Measurements from ENCODE around the gene TUBGCP6. TPM values are rescaled to one million over a fixed set of nuclear protein-coding genes. Genes with fewer than 3 reads are reported as not detected.

Gene TUBGCP6
- total and polyA plus RNA-seq, 2 experiments from 2014 or later, result 18.6 to 47.1 TPM

GRCh38 chr22:50167689-50168489 lies 76.9 kb downstream of the TUBGCP6 start:
- H3K4me1 Mint-ChIP-seq, result peaks cover 3% of the 10 kb centered on the region
- Histone ChIP-seq H4K20me1 (replicated peaks; ENCODE audit: insufficient read depth) (no peaks in the 10 kb centered on the region), H3K4me1 (ENCODE audit: insufficient read depth) (0 out of 2 replicates have a peak, but pooled peaks cover 7% of the 10 kb centered on the region), H3K27ac (ENCODE audit: low read depth) (no peak overlapping the region), H3K4me3 (no peak overlapping the region), H3K27me3 (ENCODE audit: insufficient read depth) (peaks cover 24% of the 10 kb centered on the region), H3K79me2 (replicated peaks; ENCODE audit: insufficient read depth) (no peaks in the 10 kb centered on the region), H3F3A (replicated peaks; ENCODE audit: low read depth) (no peaks in the 10 kb centered on the region), H3K4me2 (no peak overlapping the region), H3K36me3 (ENCODE audit: insufficient read depth) (no peaks in the 10 kb centered on the region), H3K9me2 (ENCODE audit: insufficient read depth) (no peaks in the 10 kb centered on the region), H2AFZ (no peak overlapping the region)
- H3K27ac Mint-ChIP-seq, result no peak overlapping the region
- ATAC-seq (no peak), DNase-seq (ENCODE audit: low spot score) (no peak)
- H3K4me3 Mint-ChIP-seq, result no peak overlapping the region
- H3K27me3 Mint-ChIP-seq (ENCODE audit: insufficient read depth, low read depth, poor library complexity), result peaks cover 35% of the 10 kb centered on the region
- TF ChIP-seq REST (IDR thresholded peaks at IDR 0.05; ENCODE audit: unreplicated experiment) (no peak), JUNB (IDR thresholded peaks at IDR 0.05; ENCODE audit: unreplicated experiment) (no peak), ETS1 (IDR thresholded peaks at IDR 0.05) (no peak), ZNF331 (CRISPR knock-in tag; IDR thresholded peaks at IDR 0.05; ENCODE audit: low read depth) (no peak), CREB1 (CRISPR knock-in tag; IDR thresholded peaks at IDR 0.05; ENCODE audit: low read depth) (no peak)
- no peaks in the 10 kb centered on the region for H3K36me3 Mint-ChIP-seq (ENCODE audit: low read depth)
- H3K9me3 Mint-ChIP-seq, result no peaks in the 10 kb centered on the region; the same call in 2 of the 3 replicates

Other genes with a start within 250 kb of the TUBGCP6 start
- 0.31 TPM in 1 of 2 replicates, not detected in the other for gene IL17REL, start 232.3 kb downstream of the TUBGCP6 start, total RNA-seq (2014; rRNA removed; shearing (Covaris generic))
- gene IL17REL, start 232.3 kb downstream of the TUBGCP6 start, polyA plus RNA-seq (2016; fragmentation: Nextera tagmentation; extraction: Ambion mirVana), result not detected in 2 replicates
- gene TTLL8, start 186.7 kb downstream of the TUBGCP6 start, total RNA-seq (2014; rRNA removed; shearing (Covaris generic)), result not detected in 2 replicates
- gene TTLL8, start 186.7 kb downstream of the TUBGCP6 start, polyA plus RNA-seq (2016; fragmentation: Nextera tagmentation; extraction: Ambion mirVana), result not detected in 2 replicates
- not detected in 2 replicates for gene MLC1, start 159.6 kb downstream of the TUBGCP6 start, total RNA-seq (2014; rRNA removed; shearing (Covaris generic))
- gene MLC1, start 159.6 kb downstream of the TUBGCP6 start, polyA plus RNA-seq (2016; fragmentation: Nextera tagmentation; extraction: Ambion mirVana), result not detected in 2 replicates
- 0.62 and 0.73 TPM in 2 replicates for gene MOV10L1, start 155.0 kb downstream of the TUBGCP6 start, total RNA-seq (2014; rRNA removed; shearing (Covaris generic))
- 1.2 and 1.8 TPM in 2 replicates for gene MOV10L1, start 155.0 kb downstream of the TUBGCP6 start, polyA plus RNA-seq (2016; fragmentation: Nextera tagmentation; extraction: Ambion mirVana)
- gene PANX2, start 74.3 kb downstream of the TUBGCP6 start, total RNA-seq (2014; rRNA removed; shearing (Covaris generic)), result 5.1 and 5.9 TPM in 2 replicates
- 2.6 and 2.8 TPM in 2 replicates for gene PANX2, start 74.3 kb downstream of the TUBGCP6 start, polyA plus RNA-seq (2016; fragmentation: Nextera tagmentation; extraction: Ambion mirVana)
- 58.6 and 66.1 TPM in 2 replicates for gene TRABD, start 59.1 kb downstream of the TUBGCP6 start, total RNA-seq (2014; rRNA removed; shearing (Covaris generic))
- gene TRABD, start 59.1 kb downstream of the TUBGCP6 start, polyA plus RNA-seq (2016; fragmentation: Nextera tagmentation; extraction: Ambion mirVana), result 40.8 and 44.1 TPM in 2 replicates
- gene SELENOO, start 44.0 kb downstream of the TUBGCP6 start, total RNA-seq (2014; rRNA removed; shearing (Covaris generic)), result 16.9 and 21.3 TPM in 2 replicates
- 6.8 and 8.6 TPM in 2 replicates for gene SELENOO, start 44.0 kb downstream of the TUBGCP6 start, polyA plus RNA-seq (2016; fragmentation: Nextera tagmentation; extraction: Ambion mirVana)
- gene HDAC10, start 6.2 kb upstream of the TUBGCP6 start, total RNA-seq (2014; rRNA removed; shearing (Covaris generic)), result 32.4 and 41.9 TPM in 2 replicates
- gene HDAC10, start 6.2 kb upstream of the TUBGCP6 start, polyA plus RNA-seq (2016; fragmentation: Nextera tagmentation; extraction: Ambion mirVana), result 4.1 and 5.1 TPM in 2 replicates
- gene MAPK12, start 16.7 kb upstream of the TUBGCP6 start, total RNA-seq (2014; rRNA removed; shearing (Covaris generic)), result 20.4 and 26.1 TPM in 2 replicates
- 10.4 and 15.8 TPM in 2 replicates for gene MAPK12, start 16.7 kb upstream of the TUBGCP6 start, polyA plus RNA-seq (2016; fragmentation: Nextera tagmentation; extraction: Ambion mirVana)
- 1.6 and 1.9 TPM in 2 replicates for gene MAPK11, start 25.4 kb upstream of the TUBGCP6 start, total RNA-seq (2014; rRNA removed; shearing (Covaris generic))
- 0.34 and 0.78 TPM in 2 replicates for gene MAPK11, start 25.4 kb upstream of the TUBGCP6 start, polyA plus RNA-seq (2016; fragmentation: Nextera tagmentation; extraction: Ambion mirVana)
- 66.3 and 70.4 TPM in 2 replicates for gene PLXNB2, start 62.6 kb upstream of the TUBGCP6 start, total RNA-seq (2014; rRNA removed; shearing (Covaris generic))
- gene PLXNB2, start 62.6 kb upstream of the TUBGCP6 start, polyA plus RNA-seq (2016; fragmentation: Nextera tagmentation; extraction: Ambion mirVana), result 29.1 and 33.0 TPM in 2 replicates
- gene DENND6B, start 82.0 kb upstream of the TUBGCP6 start, total RNA-seq (2014; rRNA removed; shearing (Covaris generic)), result 1.3 TPM in 2 replicates
- 0.12 and 0.71 TPM in 2 replicates for gene DENND6B, start 82.0 kb upstream of the TUBGCP6 start, polyA plus RNA-seq (2016; fragmentation: Nextera tagmentation; extraction: Ambion mirVana)
- gene PPP6R2, start 98.3 kb upstream of the TUBGCP6 start, total RNA-seq (2014; rRNA removed; shearing (Covaris generic)), result 37.5 and 45.8 TPM in 2 replicates
- 11.9 and 13.4 TPM in 2 replicates for gene PPP6R2, start 98.3 kb upstream of the TUBGCP6 start, polyA plus RNA-seq (2016; fragmentation: Nextera tagmentation; extraction: Ambion mirVana)
- 83.2 and 85.4 TPM in 2 replicates for gene SBF1, start 230.0 kb upstream of the TUBGCP6 start, total RNA-seq (2014; rRNA removed; shearing (Covaris generic))
- 23.3 and 26.5 TPM in 2 replicates for gene SBF1, start 230.0 kb upstream of the TUBGCP6 start, polyA plus RNA-seq (2016; fragmentation: Nextera tagmentation; extraction: Ambion mirVana)
- gene ADM2, start 236.5 kb upstream of the TUBGCP6 start, total RNA-seq (2014; rRNA removed; shearing (Covaris generic)), result 7.1 and 12.8 TPM in 2 replicates
- 3.3 and 3.5 TPM in 2 replicates for gene ADM2, start 236.5 kb upstream of the TUBGCP6 start, polyA plus RNA-seq (2016; fragmentation: Nextera tagmentation; extraction: Ambion mirVana)
- gene MIOX, start 241.8 kb upstream of the TUBGCP6 start, total RNA-seq (2014; rRNA removed; shearing (Covaris generic)), result 0.16 TPM in 1 of 2 replicates, not detected in the other
- gene MIOX, start 241.8 kb upstream of the TUBGCP6 start, polyA plus RNA-seq (2016; fragmentation: Nextera tagmentation; extraction: Ambion mirVana), result not detected in 2 replicates